ENCODE measurements around the gene NFATC3.

- TF ChIP-seq, protein P1, sequence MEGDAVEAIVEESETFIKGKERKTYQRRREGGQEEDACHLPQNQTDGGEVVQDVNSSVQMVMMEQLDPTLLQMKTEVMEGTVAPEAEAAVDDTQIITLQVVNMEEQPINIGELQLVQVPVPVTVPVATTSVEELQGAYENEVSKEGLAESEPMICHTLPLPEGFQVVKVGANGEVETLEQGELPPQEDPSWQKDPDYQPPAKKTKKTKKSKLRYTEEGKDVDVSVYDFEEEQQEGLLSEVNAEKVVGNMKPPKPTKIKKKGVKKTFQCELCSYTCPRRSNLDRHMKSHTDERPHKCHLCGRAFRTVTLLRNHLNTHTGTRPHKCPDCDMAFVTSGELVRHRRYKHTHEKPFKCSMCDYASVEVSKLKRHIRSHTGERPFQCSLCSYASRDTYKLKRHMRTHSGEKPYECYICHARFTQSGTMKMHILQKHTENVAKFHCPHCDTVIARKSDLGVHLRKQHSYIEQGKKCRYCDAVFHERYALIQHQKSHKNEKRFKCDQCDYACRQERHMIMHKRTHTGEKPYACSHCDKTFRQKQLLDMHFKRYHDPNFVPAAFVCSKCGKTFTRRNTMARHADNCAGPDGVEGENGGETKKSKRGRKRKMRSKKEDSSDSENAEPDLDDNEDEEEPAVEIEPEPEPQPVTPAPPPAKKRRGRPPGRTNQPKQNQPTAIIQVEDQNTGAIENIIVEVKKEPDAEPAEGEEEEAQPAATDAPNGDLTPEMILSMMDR (conservative IDR thresholded peaks at IDR 0.05; ENCODE audit: low read depth, low read length): no peak
- TF ChIP-seq EZH2 (IDR thresholded peaks at IDR 0.05; ENCODE audit: low read length, unreplicated experiment) (no peak), EZH2phosphoT487 (IDR thresholded peaks at IDR 0.05; ENCODE audit: borderline replicate concordance, low read length) (no peak)
These were observed 148.1 kb downstream of the NFATC3 start for GRCh38 chr16:68233085-68233834.

Measured in PC-3 (cell line).